Heart left ventricle (tissue), 13 donors: Measurements from ENCODE around the gene APOE.

Source experiments
- POLR2A ChIP-seq, 2 donors: fragments of 450-650 bp; IDR thresholded peaks; one replicate each; pipeline ENCODE4 v1.6.1; 2017; ENCODE audit warnings: antibody characterized with exemption in 2 of 2, mild to moderate bottlenecking in 2 of 2, moderate library complexity in 2 of 2
- TF ChIP-seq, protein P1 (sequence below), 12 donors: fragments of 200-600 bp; sonication (generic) in 4 of 12; IDR thresholded peaks; one replicate each; pipeline versions ENCODE4 v1.5.0 to v1.8.0; 2018 to 2022; ENCODE audit warnings: antibody characterized with exemption in 12 of 12, mild to moderate bottlenecking in 5 of 12
- donor health status: ischemic (EF 13 %, LVEDD 7.1; RV severe dilation, severe dysfunction).
- donor health status: DM: no; HTN: yes; CAD: no.
- donor health status: DM: no; HTN: no; CAD: no.
- donor health status: ischemic (EF 25% LVEDD 6.9; RV normal size, moderate dysfunction).
- donor health status: ischemic (EF 25% LVEDD 5.7; RV mildly dilated, moderate dysfunction).
- donor health status: ischemic (EF 35%, LVEDD 5.7; RV mildly dilated, moderate dysfunction).
- donor health status: nonischemic (EF 11% LVEDD 7.7; RV severe dilation, severe dysfunction).
- donor health status: DM: yes; HTN: yes; CAD: no.
- donor health status: PGD.
- donor health status: ischemic (EF 29% LVEDD 5.4; RV normal size, mild dysfunction).
- donor health status: nonischemic (EF 23%, LVEDD 6.1; RV moderate dilation, normal function).

DNA sequence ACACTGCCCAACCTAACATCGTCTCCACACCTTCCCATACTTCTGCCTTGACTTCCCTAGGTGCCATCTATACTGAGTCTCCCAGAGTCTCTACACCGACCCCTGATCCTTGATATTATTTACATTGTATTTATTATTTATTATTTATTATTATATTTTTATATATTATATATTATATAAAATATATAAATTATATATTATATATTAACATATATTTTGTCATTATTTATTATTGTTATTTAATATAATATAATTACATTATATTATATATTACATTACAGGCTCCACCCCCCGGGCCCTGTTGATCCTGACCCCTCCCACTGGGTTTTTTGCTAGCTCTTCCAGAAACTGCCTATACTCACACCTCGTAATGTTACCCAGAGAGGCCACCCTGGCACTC is 32.9 kb upstream of the APOE start:
- TF ChIP-seq, protein P1, sequence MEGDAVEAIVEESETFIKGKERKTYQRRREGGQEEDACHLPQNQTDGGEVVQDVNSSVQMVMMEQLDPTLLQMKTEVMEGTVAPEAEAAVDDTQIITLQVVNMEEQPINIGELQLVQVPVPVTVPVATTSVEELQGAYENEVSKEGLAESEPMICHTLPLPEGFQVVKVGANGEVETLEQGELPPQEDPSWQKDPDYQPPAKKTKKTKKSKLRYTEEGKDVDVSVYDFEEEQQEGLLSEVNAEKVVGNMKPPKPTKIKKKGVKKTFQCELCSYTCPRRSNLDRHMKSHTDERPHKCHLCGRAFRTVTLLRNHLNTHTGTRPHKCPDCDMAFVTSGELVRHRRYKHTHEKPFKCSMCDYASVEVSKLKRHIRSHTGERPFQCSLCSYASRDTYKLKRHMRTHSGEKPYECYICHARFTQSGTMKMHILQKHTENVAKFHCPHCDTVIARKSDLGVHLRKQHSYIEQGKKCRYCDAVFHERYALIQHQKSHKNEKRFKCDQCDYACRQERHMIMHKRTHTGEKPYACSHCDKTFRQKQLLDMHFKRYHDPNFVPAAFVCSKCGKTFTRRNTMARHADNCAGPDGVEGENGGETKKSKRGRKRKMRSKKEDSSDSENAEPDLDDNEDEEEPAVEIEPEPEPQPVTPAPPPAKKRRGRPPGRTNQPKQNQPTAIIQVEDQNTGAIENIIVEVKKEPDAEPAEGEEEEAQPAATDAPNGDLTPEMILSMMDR (IDR thresholded peaks at IDR 0.05) = no peak
- no peak for TF ChIP-seq POLR2A (IDR thresholded peaks at IDR 0.05)
